H9 (cell line): ENCODE results near the gene FKBP10. TPM values are rescaled to one million over a fixed set of nuclear protein-coding genes. Genes with fewer than 3 reads are reported as not detected.

Experiments used
- DNase-seq: peaks from one replicate; pipeline ENCODE4 v3.0.0-alpha.2; 2017
- H2AFZ ChIP-seq: one replicate; pipeline ENCODE4 v1.6.1; 2013; ENCODE audit warnings: mild to moderate bottlenecking, low read length, control low read depth, moderate library complexity
- H2AK5ac ChIP-seq: 2 replicates; pipeline ENCODE4 v1.6.1; 2013; ENCODE audit warnings: low read length, control low read depth, mixed read lengths; ENCODE audit not compliant: insufficient read length
- H2BK120ac ChIP-seq: one replicate; pipeline ENCODE4 v1.6.1; 2013; ENCODE audit warnings: low read depth, mild to moderate bottlenecking, low read length, control low read depth, inconsistent platforms; ENCODE audit not compliant: poor library complexity, severe bottlenecking
- H2BK12ac ChIP-seq: 2 replicates; pipeline ENCODE4 v1.6.1; 2013; ENCODE audit warnings: low read length, control low read depth, mixed read lengths, low read depth; ENCODE audit not compliant: insufficient read length
- H2BK15ac ChIP-seq: 2 replicates; pipeline ENCODE4 v1.6.1; 2013; ENCODE audit warnings: low read depth, low read length, control low read depth
- H2BK20ac ChIP-seq: one replicate; pipeline ENCODE4 v1.6.1; 2013; ENCODE audit warnings: low read depth, mild to moderate bottlenecking, low read length, control low read depth, inconsistent platforms; ENCODE audit not compliant: poor library complexity, severe bottlenecking
- H2BK5ac ChIP-seq: 2 replicates; pipeline ENCODE4 v1.6.1; 2013; ENCODE audit warnings: low read length, control low read depth, mixed read lengths; ENCODE audit not compliant: insufficient read length
- H3K14ac ChIP-seq: 2 replicates; pipeline ENCODE4 v1.6.1; 2013; ENCODE audit warnings: low read length, control low read depth; ENCODE audit not compliant: insufficient read depth
- H3K18ac ChIP-seq: 2 replicates; pipeline ENCODE4 v1.6.1; 2013; ENCODE audit warnings: low read depth, mild to moderate bottlenecking, mixed read lengths, low read length, control low read depth; ENCODE audit not compliant: insufficient read length
- H3K23ac ChIP-seq: 2 replicates; pipeline ENCODE4 v1.6.1; 2013; ENCODE audit warnings: low read length, control low read depth, mixed read lengths, low read depth; ENCODE audit not compliant: insufficient read length
- H3K23me2 ChIP-seq: 2 replicates; pipeline ENCODE4 v1.6.1; 2013; ENCODE audit warnings: low read depth, mild to moderate bottlenecking, mixed read lengths, low read length, control low read depth; ENCODE audit not compliant: insufficient read length, poor library complexity, severe bottlenecking
- H3K27ac ChIP-seq: 2 replicates; pipeline ENCODE4 v1.5.1; 2013; ENCODE audit warnings: low read length, control low read depth, mixed read lengths, low read depth; ENCODE audit not compliant: insufficient read length
- H3K27me3 ChIP-seq: 2 replicates; pipeline ENCODE4 v1.6.1; 2013; ENCODE audit warnings: low read length, control low read depth, inconsistent platforms; ENCODE audit not compliant: insufficient read depth
- H3K4ac ChIP-seq: 2 replicates; pipeline ENCODE4 v1.6.1; 2013; ENCODE audit warnings: low read depth, mild to moderate bottlenecking, control low read depth, inconsistent platforms, low read length, moderate library complexity
- H3K4me1 ChIP-seq: 2 replicates; pipeline ENCODE4 v1.6.1; 2013; ENCODE audit warnings: low read length, control low read depth, inconsistent platforms; ENCODE audit not compliant: insufficient read depth
- H3K4me2 ChIP-seq: 2 replicates; pipeline ENCODE4 v1.6.1; 2013; ENCODE audit warnings: low read length, control low read depth, mixed read lengths; ENCODE audit not compliant: insufficient read length, insufficient read depth
- H3K56ac ChIP-seq: 2 replicates; pipeline ENCODE4 v1.6.1; 2013; ENCODE audit warnings: low read depth, mild to moderate bottlenecking, mixed read lengths, low read length, control low read depth; ENCODE audit not compliant: insufficient read length
- H3K79me1 ChIP-seq: 2 replicates; pipeline ENCODE4 v1.6.1; 2013; ENCODE audit warnings: low read depth, mild to moderate bottlenecking, moderate library complexity, low read length, control low read depth, inconsistent platforms; ENCODE audit not compliant: insufficient read depth, poor library complexity, severe bottlenecking
- H3K79me2 ChIP-seq: 2 replicates; pipeline ENCODE4 v1.6.1; 2013; ENCODE audit warnings: low read length, control low read depth, inconsistent platforms; ENCODE audit not compliant: insufficient read depth
- H3K9ac ChIP-seq: 2 replicates; pipeline ENCODE4 v1.6.1; 2013; ENCODE audit warnings: low read length, control low read depth, mixed read lengths; ENCODE audit not compliant: insufficient read length; ENCODE audit errors: extremely low read depth
- H3K9me3 ChIP-seq: one replicate; pipeline ENCODE4 v1.6.1; 2013; ENCODE audit warnings: low read depth, low read length, inconsistent platforms; ENCODE audit not compliant: control insufficient read depth
- H3T11ph ChIP-seq: one replicate; pipeline ENCODE4 v1.6.1; 2013; ENCODE audit warnings: mild to moderate bottlenecking, low read length, control low read depth, inconsistent platforms
- H4K20me1 ChIP-seq: one replicate; pipeline ENCODE4 v1.6.1; 2013; ENCODE audit not compliant: control insufficient read depth, insufficient read length, insufficient read depth
- H4K5ac ChIP-seq: 2 replicates; pipeline ENCODE4 v1.6.1; 2013; ENCODE audit warnings: low read depth, mild to moderate bottlenecking, mixed read lengths, low read length, control low read depth; ENCODE audit not compliant: insufficient read length
- H4K8ac ChIP-seq: replicated peaks from 2 replicates; pipeline ENCODE4 v1.6.1; 2013; ENCODE audit warnings: low read length, control low read depth, mixed read lengths, low read depth; ENCODE audit not compliant: insufficient read length
- H4K91ac ChIP-seq: 2 replicates; pipeline ENCODE4 v1.6.1; 2013; ENCODE audit warnings: low read depth, mild to moderate bottlenecking, moderate library complexity, mixed read lengths, low read length, control low read depth; ENCODE audit not compliant: insufficient read length
- H3K27ac Mint-ChIP-seq, 3 experiments: 2 replicates in 2 of 3; 3 replicates in 1 of 3; pipeline ENCODE4 v1.8.0; 2020 to 2021; ENCODE audit warnings: mixed read lengths in 3 of 3, mild to moderate bottlenecking in 1 of 3, moderate library complexity in 1 of 3
- H3K27me3 Mint-ChIP-seq: 2 replicates; pipeline ENCODE4 v1.8.0; 2021; ENCODE audit warnings: low read depth, mild to moderate bottlenecking, moderate library complexity, mixed read lengths
- H3K36me3 Mint-ChIP-seq, 3 experiments: 2 replicates in 2 of 3; 3 replicates in 1 of 3; pipeline ENCODE4 v1.8.0; 2020 to 2021; ENCODE audit warnings: low read depth in 3 of 3, mixed read lengths in 3 of 3; ENCODE audit not compliant: insufficient read depth in 1 of 3
- H3K4me1 Mint-ChIP-seq, 2 experiments: 2 replicates each; pipeline ENCODE4 v1.8.0; 2020; ENCODE audit warnings: mixed read lengths in 2 of 2
- H3K4me3 Mint-ChIP-seq, 2 experiments: 2 replicates in 1 of 2; 3 replicates in 1 of 2; pipeline ENCODE4 v1.8.0; 2020 to 2021; ENCODE audit warnings: mild to moderate bottlenecking in 2 of 2, mixed read lengths in 2 of 2, moderate library complexity in 1 of 2
- H3K9me3 Mint-ChIP-seq, 2 experiments: 2 replicates in 1 of 2; 3 replicates in 1 of 2; pipeline ENCODE4 v1.8.0; 2020; ENCODE audit warnings: mild to moderate bottlenecking in 2 of 2, mixed read lengths in 2 of 2, moderate library complexity in 1 of 2
- CTCF ChIP-seq: fragments of 200-600 bp; sonication (generic); conservative IDR thresholded peaks from 3 replicates; pipeline ENCODE4 v1.8.0; 2021; ENCODE audit warnings: antibody characterized with exemption, mild to moderate bottlenecking
- WGBS: extraction: QIAGEN DNeasy Blood & Tissue Kit; methylation state at CpG from one replicate; pipeline ENCODE4 v1.1.7; 2013; ENCODE audit warnings: missing lambda C conversion rate, low lambda C conversion rate, mixed read lengths; ENCODE audit not compliant: insufficient read length; ENCODE audit errors: extremely low coverage; 5-methylcytosine and 5-hydroxymethylcytosine counted together
- total RNA-seq: library from RNA; stranded (reverse); gene quantifications from 2 replicates; pipeline ENCODE4 v1.2.1, GENCODE V29; 2021

Gene FKBP10
- total RNA-seq, 1 experiment from 2014 or later, result 166 TPM

DNA sequence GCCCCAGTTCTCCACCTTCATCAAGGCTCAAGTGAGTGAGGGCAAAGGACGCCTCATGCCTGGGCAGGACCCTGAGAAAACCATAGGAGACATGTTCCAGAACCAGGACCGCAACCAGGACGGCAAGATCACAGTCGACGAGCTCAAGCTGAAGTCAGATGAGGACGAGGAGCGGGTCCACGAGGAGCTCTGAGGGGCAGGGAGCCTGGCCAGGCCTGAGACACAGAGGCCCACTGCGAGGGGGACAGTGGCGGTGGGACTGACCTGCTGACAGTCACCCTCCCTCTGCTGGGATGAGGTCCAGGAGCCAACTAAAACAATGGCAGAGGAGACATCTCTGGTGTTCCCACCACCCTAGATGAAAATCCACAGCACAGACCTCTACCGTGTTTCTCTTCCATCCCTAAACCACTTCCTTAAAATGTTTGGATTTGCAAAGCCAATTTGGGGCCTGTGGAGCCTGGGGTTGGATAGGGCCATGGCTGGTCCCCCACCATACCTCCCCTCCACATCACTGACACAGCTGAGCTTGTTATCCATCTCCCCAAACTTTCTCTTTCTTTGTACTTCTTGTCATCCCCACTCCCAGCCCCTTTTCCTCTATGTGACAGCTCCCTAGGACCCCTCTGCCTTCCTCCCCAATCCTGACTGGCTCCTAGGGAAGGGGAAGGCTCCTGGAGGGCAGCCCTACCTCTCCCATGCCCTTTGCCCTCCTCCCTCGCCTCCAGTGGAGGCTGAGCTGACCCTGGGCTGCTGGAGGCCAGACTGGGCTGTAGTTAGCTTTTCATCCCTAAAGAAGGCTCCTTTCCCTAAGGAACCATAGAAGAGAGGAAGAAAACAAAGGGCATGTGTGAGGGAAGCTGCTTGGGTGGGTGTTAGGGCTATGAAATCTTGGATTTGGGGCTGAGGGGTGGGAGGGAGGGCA lies 9.7 kb downstream of the FKBP10 start:
- Histone ChIP-seq H2AK5ac (no peak overlapping the region), H3K23ac (no peak overlapping the region), H3K9ac (no peak overlapping the region), H4K8ac (no peak overlapping the region), H3K27me3 (no peaks in the 10 kb centered on the region), H3K9me3 (no peaks in the 10 kb centered on the region), H3K79me1 (no peaks in the 10 kb centered on the region), H2BK12ac (no peak overlapping the region), H3T11ph (no peak overlapping the region), H3K56ac (no peak overlapping the region), H3K18ac (no peak overlapping the region), H4K20me1 (no peaks in the 10 kb centered on the region), H3K14ac (no peak overlapping the region; the same call in 1 of the 2 replicates), H3K23me2 (no peaks in the 10 kb centered on the region), H3K79me2 (no peaks in the 10 kb centered on the region), H4K5ac (no peak overlapping the region), H4K91ac (no peak overlapping the region), H2AFZ (no peak overlapping the region), H2BK5ac (no peak overlapping the region), H3K27ac (no peak overlapping the region), H3K4me2 (no peak overlapping the region), H2BK15ac (no peak overlapping the region), H2BK20ac (no peak overlapping the region), H3K4ac (no peak overlapping the region), H2BK120ac (no peak overlapping the region), H3K4me1 (no peaks in the 10 kb centered on the region)
- no peaks in the 10 kb centered on the region for H3K9me3 Mint-ChIP-seq
- no CpG with 5 or more reads among the region's 12 CpGs for WGBS
- H3K27me3 Mint-ChIP-seq, result no peaks in the 10 kb centered on the region
- TF ChIP-seq CTCF, result no peak
- peaks cover 20 to 57% (median 50%) of the 10 kb centered on the region in 3 experiments; a peak in 6 of 7 replicates for H3K36me3 Mint-ChIP-seq
- no peak overlapping the region for H3K4me3 Mint-ChIP-seq
- H3K27ac Mint-ChIP-seq, result peak overlapping the region; percentile 67 to 71 (median 69); a peak in 5 of 7 replicates
- DNase-seq, result no peak
- peaks cover 9 to 27% of the 10 kb centered on the region in 2 experiments; a peak in 3 of 4 replicates for H3K4me1 Mint-ChIP-seq
